ENCODE results near the gene TTC9B.

TTC9B gene

GRCh38 chr19:40236026-40236355 lies 17.8 kb upstream of the TTC9B start:
- TF ChIP-seq TAF1 (IDR thresholded peaks at IDR 0.05; ENCODE audit: borderline replicate concordance, insufficient read depth, low read length) (no peak), SIN3A (IDR thresholded peaks at IDR 0.05; ENCODE audit: borderline replicate concordance, insufficient read depth, low read length) (no peak), FOXP2 (optimal IDR thresholded peaks at IDR 0.05; ENCODE audit: borderline replicate concordance, extremely low read depth, extremely low read length, insufficient read depth) (no peak), POLR2AphosphoS5 (IDR thresholded peaks at IDR 0.05; ENCODE audit: low read depth, low read length) (no peak), REST (IDR thresholded peaks at IDR 0.05; ENCODE audit: insufficient read depth in 1 of 2, low read depth in 2 of 2, low read length in 2 of 2) (no peak)

- no peak for TF ChIP-seq FOXP2 (optimal IDR thresholded peaks at IDR 0.05; ENCODE audit: borderline replicate concordance, extremely low read depth, extremely low read length, insufficient read depth)
- TF ChIP-seq TAF1 (IDR thresholded peaks at IDR 0.05; ENCODE audit: borderline replicate concordance, insufficient read depth, low read length) = no peak
- TF ChIP-seq SIN3A (IDR thresholded peaks at IDR 0.05; ENCODE audit: borderline replicate concordance, insufficient read depth, low read length) = no peak
- no peak for TF ChIP-seq POLR2AphosphoS5 (IDR thresholded peaks at IDR 0.05; ENCODE audit: low read depth, low read length)
- no peak for TF ChIP-seq REST (IDR thresholded peaks at IDR 0.05; ENCODE audit: insufficient read depth in 1 of 2, low read depth in 2 of 2, low read length in 2 of 2)
These were observed 17.2 kb upstream of the TTC9B start for GRCh38 chr19:40235238-40236025.

GRCh38 chr19:40234429-40235237 lies 16.4 kb upstream of the TTC9B start:
- TF ChIP-seq TAF1 (IDR thresholded peaks at IDR 0.05; ENCODE audit: borderline replicate concordance, insufficient read depth, low read length) (no peak), POLR2AphosphoS5 (IDR thresholded peaks at IDR 0.05; ENCODE audit: low read depth, low read length) (no peak), REST (IDR thresholded peaks at IDR 0.05; ENCODE audit: insufficient read depth in 1 of 2, low read depth in 2 of 2, low read length in 2 of 2) (no peak), SIN3A (IDR thresholded peaks at IDR 0.05; ENCODE audit: borderline replicate concordance, insufficient read depth, low read length) (no peak), FOXP2 (optimal IDR thresholded peaks at IDR 0.05; ENCODE audit: borderline replicate concordance, extremely low read depth, extremely low read length, insufficient read depth) (no peak)

GRCh38 chr19:40233811-40234389 lies 15.7 kb upstream of the TTC9B start:
- no peak for TF ChIP-seq TAF1 (IDR thresholded peaks at IDR 0.05; ENCODE audit: borderline replicate concordance, insufficient read depth, low read length)
- no peak for TF ChIP-seq SIN3A (IDR thresholded peaks at IDR 0.05; ENCODE audit: borderline replicate concordance, insufficient read depth, low read length)
- TF ChIP-seq POLR2AphosphoS5 (IDR thresholded peaks at IDR 0.05; ENCODE audit: low read depth, low read length) = no peak
- no peak for TF ChIP-seq FOXP2 (optimal IDR thresholded peaks at IDR 0.05; ENCODE audit: borderline replicate concordance, extremely low read depth, extremely low read length, insufficient read depth)
- TF ChIP-seq REST (IDR thresholded peaks at IDR 0.05; ENCODE audit: insufficient read depth in 1 of 2, low read depth in 2 of 2, low read length in 2 of 2) = no peak
